ENCODE data around the gene FCF1.
A peak's percentile ranks its signal among the peaks of the same experiment; 100 is the strongest.

Gene FCF1

DNA sequence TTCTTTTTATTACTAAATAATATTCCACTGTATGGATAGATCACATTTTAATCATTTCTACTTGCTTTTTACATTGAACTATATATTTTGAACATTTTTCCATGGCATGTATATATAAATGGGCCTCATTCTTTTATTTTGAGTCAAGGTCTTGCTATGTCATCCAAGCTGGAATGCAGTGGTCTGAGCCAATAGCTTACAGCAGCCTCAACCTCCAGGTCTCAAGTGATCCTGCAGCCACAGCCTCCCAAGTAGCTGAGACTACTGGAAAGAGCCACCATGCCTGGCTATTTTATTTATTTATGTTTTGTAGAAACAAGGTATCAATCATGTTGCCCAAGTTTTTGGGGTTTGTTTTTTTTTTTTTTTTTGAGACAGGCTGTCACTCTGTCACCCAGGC, 7.6 kb downstream of the FCF1 start:
- no peak overlapping the region for H3K4me3 ChIP-seq (ENCODE audit: low read depth, low read length)
- ChIA-PET CTCF (interaction anchor here (1.7 to 2.0 kb wide), 2 partner anchors 108 to 111 kb away, joined by 3 to 12 read pairs; partner anchors contain the start of gene LTBP2), POLR2A (no interaction called here)
- no peak for TF ChIP-seq CTCF (IDR thresholded peaks at IDR 0.05; ENCODE audit: insufficient read depth, low read length, missing control alignments)
- DNase-seq (ENCODE audit: low read depth, low spot score), result peak; percentile 66

DNA sequence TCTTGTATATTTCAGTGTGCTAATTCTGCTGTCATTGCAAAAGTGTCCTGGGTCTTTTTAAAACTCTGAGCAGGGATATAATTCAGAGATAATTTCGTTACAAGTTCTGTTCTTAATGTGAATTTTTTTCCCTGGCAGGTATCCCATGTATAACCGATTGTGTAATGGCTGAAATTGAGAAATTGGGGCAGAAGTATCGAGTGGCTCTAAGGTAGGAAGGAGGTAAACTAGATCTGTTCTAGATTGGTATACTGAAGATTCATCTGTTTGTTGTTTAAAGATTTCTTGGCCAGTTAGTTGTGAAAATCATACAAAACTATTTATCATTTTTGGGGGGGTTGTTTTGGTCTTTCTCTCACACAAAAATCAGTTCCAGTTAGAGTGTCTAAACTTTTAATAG, 10.2 kb downstream of the FCF1 start:
- TF ChIP-seq CTCF (IDR thresholded peaks at IDR 0.05; ENCODE audit: insufficient read depth, low read length, missing control alignments), result no peak
- ChIA-PET POLR2A (no interaction called here), CTCF (no interaction called here)

GRCh38 chr14:74732387-74732786, 19.4 kb downstream of the FCF1 start:
- DNase-seq (ENCODE audit: low read depth, low spot score), result no peak
- TF ChIP-seq CTCF (IDR thresholded peaks at IDR 0.05; ENCODE audit: insufficient read depth, low read length, missing control alignments), result no peak
- POLR2A ChIA-PET, result no interaction called here
- CTCF ChIA-PET, result interaction anchor here (1.0 to 1.1 kb wide), 2 partner anchors 122 to 124 kb away, joined by 3 read pairs; no protein-coding TSS in a partner anchor
- H3K4me3 ChIP-seq (ENCODE audit: low read depth, low read length), result no peak overlapping the region

More for the DNA sequence above, 10.2 kb downstream of the FCF1 start:
- H3K4me3 ChIP-seq (ENCODE audit: low read depth, low read length), result no peak overlapping the region
- DNase-seq (ENCODE audit: low read depth, low spot score), result no peak

DNA sequence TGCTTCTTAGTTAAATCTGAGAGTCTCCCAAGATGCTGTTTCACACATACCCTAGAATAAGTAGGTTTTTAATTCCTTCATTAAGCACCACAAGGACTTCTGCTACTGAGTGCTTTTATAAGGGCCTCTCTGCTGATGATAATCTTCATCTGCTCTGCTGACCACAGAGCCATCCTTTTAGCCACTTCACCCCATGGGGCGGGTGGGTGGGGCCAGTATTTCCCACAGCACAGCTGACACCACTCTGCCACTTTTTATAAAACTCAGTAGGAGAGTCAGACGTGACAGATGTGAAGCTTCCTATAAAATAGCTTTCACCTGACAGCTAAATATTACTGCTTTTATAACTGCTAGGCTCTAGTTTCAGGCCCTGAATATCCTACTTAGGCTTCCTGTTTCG, 20.3 kb downstream of the FCF1 start:
- CTCF ChIA-PET, result interaction anchor here (0.8 kb wide), 1 partner anchor 124 kb away, joined by 3 read pairs; no protein-coding TSS in a partner anchor
- H3K4me3 ChIP-seq (ENCODE audit: low read depth, low read length), result no peak overlapping the region

GRCh38 chr14:74735125-74735524, 22.2 kb downstream of the FCF1 start:
- ChIA-PET POLR2A (interaction anchor here (0.7 kb wide), 1 partner anchor 52 kb away, joined by 3 read pairs; no protein-coding TSS in a partner anchor), CTCF (no interaction called here)
- H3K4me3 ChIP-seq (ENCODE audit: low read depth, low read length), result no peak overlapping the region
- no peak for DNase-seq (ENCODE audit: low read depth, low spot score)
- TF ChIP-seq CTCF (IDR thresholded peaks at IDR 0.05; ENCODE audit: insufficient read depth, low read length, missing control alignments), result no peak

More for the DNA sequence above, 20.3 kb downstream of the FCF1 start:
- TF ChIP-seq CTCF (IDR thresholded peaks at IDR 0.05; ENCODE audit: insufficient read depth, low read length, missing control alignments), result no peak
- DNase-seq (ENCODE audit: low read depth, low spot score), result no peak
- POLR2A ChIA-PET, result interaction anchor here (1.0 kb wide), 1 partner anchor 46 kb away, joined by 4 read pairs; no protein-coding TSS in a partner anchor

DNA sequence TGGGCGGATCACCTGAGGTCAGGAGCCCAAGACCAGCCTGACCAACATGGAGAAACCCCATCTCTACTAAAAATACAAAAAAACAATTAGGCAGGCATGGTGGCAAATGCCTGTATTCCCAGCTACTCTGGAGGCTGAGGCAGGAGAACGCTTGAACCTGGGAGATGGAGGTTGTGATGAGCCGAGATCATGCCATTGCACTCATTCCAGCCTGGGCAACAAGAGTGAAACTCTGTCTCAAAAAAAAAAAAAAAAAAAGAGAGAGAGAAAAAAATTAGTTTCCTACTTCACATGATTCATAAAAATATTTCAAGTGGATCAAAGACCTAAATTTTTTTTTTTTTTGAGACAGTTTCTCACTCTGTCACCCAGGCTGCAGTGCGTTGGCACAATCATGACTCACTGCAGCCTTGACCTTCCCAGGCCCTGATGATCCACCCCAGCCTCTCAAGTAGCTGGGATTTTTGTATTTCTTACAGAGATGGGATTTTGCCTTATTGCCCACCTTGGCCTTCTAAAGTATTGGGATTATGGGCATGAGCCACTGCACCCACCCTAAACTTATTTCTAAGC, 24.9 kb downstream of the FCF1 start:
- TF ChIP-seq CTCF (IDR thresholded peaks at IDR 0.05; ENCODE audit: insufficient read depth, low read length, missing control alignments), result no peak
- no peak for DNase-seq (ENCODE audit: low read depth, low spot score)
- CTCF ChIA-PET, result interaction anchor here (1.4 kb wide), 1 partner anchor 25 kb away, joined by 3 read pairs; no protein-coding TSS in a partner anchor
- POLR2A ChIA-PET, result no interaction called here
- no peak overlapping the region for H3K4me3 ChIP-seq (ENCODE audit: low read depth, low read length)
